ENCODE measurements around the gene OGFR.

DNA sequence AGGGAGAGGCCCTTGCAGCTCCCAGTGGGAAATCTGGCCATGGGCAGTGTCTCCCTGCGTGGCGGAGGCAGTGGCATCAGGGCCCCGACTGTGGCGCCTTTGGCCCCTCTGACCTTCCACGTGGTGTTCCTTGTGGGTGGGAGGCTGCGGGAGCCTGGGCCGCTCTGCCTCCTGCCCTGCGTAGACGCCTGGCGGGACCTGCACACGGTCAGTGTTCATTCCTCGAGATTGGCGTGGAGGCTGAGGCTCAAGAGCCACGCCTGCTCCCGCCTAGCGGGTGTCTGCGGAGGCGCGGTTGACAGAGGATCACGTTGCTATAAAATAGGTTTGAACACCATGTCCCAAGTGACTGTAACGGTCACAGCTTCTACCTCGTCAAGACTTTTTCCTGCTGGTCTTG is 26.2 kb downstream of the OGFR start:
- no peak for TF ChIP-seq CTCF (IDR thresholded peaks at IDR 0.05; ENCODE audit: low read depth, low read length)
- TF ChIP-seq POLR2A (IDR thresholded peaks at IDR 0.05; ENCODE audit: extremely low read depth, insufficient read length) = no peak
- TF ChIP-seq, protein P1, sequence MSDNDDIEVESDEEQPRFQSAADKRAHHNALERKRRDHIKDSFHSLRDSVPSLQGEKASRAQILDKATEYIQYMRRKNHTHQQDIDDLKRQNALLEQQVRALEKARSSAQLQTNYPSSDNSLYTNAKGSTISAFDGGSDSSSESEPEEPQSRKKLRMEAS (IDR thresholded peaks at IDR 0.05; ENCODE audit: low read depth, low read length) = no peak
- no peak for TF ChIP-seq MYC (IDR thresholded peaks at IDR 0.05; ENCODE audit: low read depth, low read length)

All from NB4 (cell line).